AG09319 (cell line): Measurements from ENCODE around the gene OLFML2A.

Source experiments
- DNase-seq: peaks from one replicate; pipeline ENCODE4 v3.0.0-alpha.2; 2010; ENCODE audit warnings: low read depth; ENCODE audit errors: extremely low read depth
- CTCF ChIP-seq: IDR thresholded peaks from 2 replicates; pipeline ENCODE4 v1.5.1; 2011; ENCODE audit warnings: low read depth, mild to moderate bottlenecking, inconsistent platforms, low read length, moderate library complexity

The OLFML2A gene

GRCh38 chr9:124783830-124784229 lies 6.9 kb downstream of the OLFML2A start:
- TF ChIP-seq CTCF, result no peak
- DNase-seq, result no peak

DNA sequence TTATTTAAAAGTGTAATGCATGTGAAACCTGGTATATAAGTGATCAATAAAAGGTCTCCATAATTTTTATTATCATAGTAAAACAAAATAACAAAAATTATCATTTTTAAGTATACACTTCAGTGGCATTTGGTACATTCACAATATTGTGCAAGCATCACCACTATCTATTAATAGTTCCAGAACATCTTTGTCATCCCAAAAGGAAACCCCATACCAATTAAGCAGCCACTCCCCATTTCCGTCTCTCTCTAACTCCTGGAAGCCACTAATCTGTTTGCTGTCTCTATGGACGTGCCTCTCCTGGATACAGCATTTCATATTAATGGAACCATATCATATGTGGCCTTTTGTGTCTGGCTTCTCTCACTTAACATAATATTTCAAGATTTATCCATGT lies 7.6 kb downstream of the OLFML2A start:
- no peak for DNase-seq

GRCh38 chr9:124786881-124787573 lies 10.1 kb downstream of the OLFML2A start:
- TF ChIP-seq CTCF, result no peak
- no peak for DNase-seq

More for the DNA sequence above, 7.6 kb downstream of the OLFML2A start:
- no peak for TF ChIP-seq CTCF

DNA sequence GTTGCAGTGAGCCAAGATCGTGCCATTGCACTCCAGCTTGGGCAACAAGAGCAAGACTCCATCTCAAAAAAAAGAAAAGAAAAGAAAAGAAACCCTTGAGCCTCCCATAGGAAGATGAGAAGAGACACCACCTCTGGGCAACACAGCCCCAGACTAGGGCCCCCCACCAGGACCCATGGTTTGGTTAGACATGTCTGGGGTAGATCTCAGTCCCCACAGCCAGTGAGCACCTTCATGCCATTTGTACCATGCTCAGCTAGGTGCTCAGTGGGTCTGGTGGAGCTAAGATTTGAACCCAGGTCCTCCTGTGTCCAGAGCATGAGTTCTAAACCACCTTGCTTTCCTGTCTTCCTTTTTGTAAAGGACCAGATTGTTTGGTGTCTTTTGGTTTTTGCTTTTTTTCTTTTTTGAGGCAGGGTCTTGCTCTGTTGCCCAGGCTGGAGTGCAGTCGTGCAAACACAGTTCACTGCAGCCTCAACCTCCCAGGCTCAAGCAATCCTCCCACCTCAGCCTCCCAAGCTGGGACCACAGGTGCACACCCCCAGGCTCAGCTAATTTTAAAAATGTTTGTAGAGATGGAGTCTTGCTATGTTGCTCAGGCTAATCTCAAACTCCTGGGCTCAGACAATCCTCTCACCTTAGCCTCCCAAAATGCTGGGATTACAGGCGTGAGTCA lies 11.7 kb downstream of the OLFML2A start:
- DNase-seq, result no peak
- no peak for TF ChIP-seq CTCF

DNA sequence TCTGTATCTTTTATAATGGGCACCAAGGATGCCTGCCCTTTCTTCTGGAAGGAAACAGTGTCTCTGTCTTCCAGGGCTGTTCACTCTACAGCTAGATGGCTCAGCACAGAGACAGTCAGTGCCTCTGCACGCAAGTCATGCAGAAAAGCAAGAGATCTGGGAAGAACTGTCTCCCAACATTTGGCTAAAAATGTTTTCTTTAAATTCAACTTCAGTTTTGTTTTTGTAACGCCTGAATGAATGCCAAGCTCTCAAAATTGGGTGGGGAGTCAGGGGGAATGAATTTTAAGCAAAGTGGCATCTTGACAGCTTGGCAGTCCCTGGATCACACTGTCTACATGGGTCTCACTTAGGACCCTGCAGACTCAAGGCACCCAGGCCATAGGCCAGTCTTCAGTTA lies 12.6 kb downstream of the OLFML2A start:
- no peak for DNase-seq

GRCh38 chr9:124790301-124790700 lies 13.4 kb downstream of the OLFML2A start:
- TF ChIP-seq CTCF, result no peak
- DNase-seq, result no peak

More for the DNA sequence above, 12.6 kb downstream of the OLFML2A start:
- TF ChIP-seq CTCF, result no peak

DNA sequence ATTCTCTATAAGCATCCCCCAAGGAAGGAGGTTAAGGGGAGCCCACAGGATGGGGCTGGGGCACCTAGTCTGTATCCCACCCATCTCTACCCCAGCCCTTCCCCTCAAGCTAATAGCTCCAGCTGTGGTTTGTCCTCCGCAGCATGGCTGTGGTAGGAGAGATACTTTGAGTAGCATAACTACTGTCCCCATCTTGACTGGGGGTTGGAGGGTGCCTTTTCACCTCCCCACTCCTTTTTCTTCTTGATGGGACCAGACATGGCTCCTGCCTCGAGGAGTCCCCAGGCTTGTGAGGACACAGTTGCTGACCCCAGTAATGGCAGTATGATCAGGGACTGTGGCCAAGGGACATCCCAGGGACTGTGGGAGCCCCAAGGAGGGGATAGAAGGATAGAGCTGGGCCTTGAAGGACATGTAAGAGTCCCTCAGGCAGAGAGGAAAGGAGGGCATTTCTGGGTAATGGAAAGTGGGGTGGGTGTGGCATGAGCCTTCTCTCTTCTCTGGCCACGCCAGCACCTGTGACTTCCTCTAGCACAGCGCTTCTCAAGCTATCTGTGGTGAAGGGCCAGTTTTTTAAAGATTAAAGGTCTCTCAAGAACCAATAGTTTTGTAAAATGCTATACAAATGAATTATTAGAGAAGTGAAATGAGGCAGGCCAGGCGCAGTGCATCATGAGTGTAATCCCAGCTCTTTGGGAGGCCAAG lies 14.0 kb downstream of the OLFML2A start:
- TF ChIP-seq CTCF, result no peak

More for the DNA sequence above, 14.0 kb downstream of the OLFML2A start:
- no peak for DNase-seq
